Measurements from ENCODE around the gene DLX4. TPM values are rescaled to one million over a fixed set of nuclear protein-coding genes. Genes with fewer than 3 reads are reported as not detected.

DLX4 gene
- total RNA-seq, 1 donor from 2014 or later = 0.25 TPM

GRCh38 chr17:49968405-49969133 is 421 bp upstream of the DLX4 start:
- DNase-seq (ENCODE audit: low read depth) = peak; percentile 47

GRCh38 chr17:49969795-49970389 is 902 bp downstream of the DLX4 start:
- DNase-seq (ENCODE audit: low read depth) = no peak

- DNase-seq (ENCODE audit: low read depth) = no peak
These were observed 1.5 kb downstream of the DLX4 start for GRCh38 chr17:49970498-49970897.

- DNase-seq (ENCODE audit: low read depth) = no peak
These were observed 2.3 kb downstream of the DLX4 start for GRCh38 chr17:49971199-49971847.

GRCh38 chr17:49971848-49972485 is 3.0 kb downstream of the DLX4 start:
- DNase-seq (ENCODE audit: low read depth) = no peak

- DNase-seq (ENCODE audit: low read depth) = no peak
These were observed 3.7 kb downstream of the DLX4 start for GRCh38 chr17:49972486-49973270.

GRCh38 chr17:49973271-49973615 is 4.3 kb downstream of the DLX4 start:
- DNase-seq (ENCODE audit: low read depth) = no peak

- no peak for DNase-seq (ENCODE audit: low read depth)
These were observed 6.5 kb downstream of the DLX4 start for GRCh38 chr17:49975531-49975930.

GRCh38 chr17:49976163-49976827 is 7.3 kb downstream of the DLX4 start:
- DNase-seq (ENCODE audit: low read depth) = no peak

GRCh38 chr17:49976828-49977202 is 7.8 kb downstream of the DLX4 start:
- no peak for DNase-seq (ENCODE audit: low read depth)

GRCh38 chr17:49977463-49978389 is 8.7 kb downstream of the DLX4 start:
- DNase-seq (ENCODE audit: low read depth) = no peak

- no peak for DNase-seq (ENCODE audit: low read depth)
These were observed 9.5 kb downstream of the DLX4 start for GRCh38 chr17:49978501-49978900.

- DNase-seq (ENCODE audit: low read depth) = no peak
These were observed 10.9 kb downstream of the DLX4 start for GRCh38 chr17:49979748-49980479.

GRCh38 chr17:49980703-49981197 is 11.8 kb downstream of the DLX4 start:
- no peak for DNase-seq (ENCODE audit: low read depth)

GRCh38 chr17:49984283-49984682 is 15.3 kb downstream of the DLX4 start:
- no peak for DNase-seq (ENCODE audit: low read depth)

- DNase-seq (ENCODE audit: low read depth) = no peak
These were observed 15.8 kb downstream of the DLX4 start for GRCh38 chr17:49984776-49985175.

GRCh38 chr17:49985310-49985990 is 16.5 kb downstream of the DLX4 start:
- DNase-seq (ENCODE audit: low read depth) = no peak

- no peak for DNase-seq (ENCODE audit: low read depth)
These were observed 17.7 kb downstream of the DLX4 start for GRCh38 chr17:49986396-49987289.
